IPS-11a (cell line): ENCODE data around the gene EXOG.
"Not testable (repeated sequence)": the region's sequence is repeated elsewhere in the genome, so short reads cannot be mapped to it uniquely, and the experiment has no call there.

Experiments used
- H3K4me3 ChIP-seq: one replicate; pipeline ENCODE4 v1.5.1; 2013; ENCODE audit warnings: low read depth, low read length, control low read depth

The EXOG gene

DNA sequence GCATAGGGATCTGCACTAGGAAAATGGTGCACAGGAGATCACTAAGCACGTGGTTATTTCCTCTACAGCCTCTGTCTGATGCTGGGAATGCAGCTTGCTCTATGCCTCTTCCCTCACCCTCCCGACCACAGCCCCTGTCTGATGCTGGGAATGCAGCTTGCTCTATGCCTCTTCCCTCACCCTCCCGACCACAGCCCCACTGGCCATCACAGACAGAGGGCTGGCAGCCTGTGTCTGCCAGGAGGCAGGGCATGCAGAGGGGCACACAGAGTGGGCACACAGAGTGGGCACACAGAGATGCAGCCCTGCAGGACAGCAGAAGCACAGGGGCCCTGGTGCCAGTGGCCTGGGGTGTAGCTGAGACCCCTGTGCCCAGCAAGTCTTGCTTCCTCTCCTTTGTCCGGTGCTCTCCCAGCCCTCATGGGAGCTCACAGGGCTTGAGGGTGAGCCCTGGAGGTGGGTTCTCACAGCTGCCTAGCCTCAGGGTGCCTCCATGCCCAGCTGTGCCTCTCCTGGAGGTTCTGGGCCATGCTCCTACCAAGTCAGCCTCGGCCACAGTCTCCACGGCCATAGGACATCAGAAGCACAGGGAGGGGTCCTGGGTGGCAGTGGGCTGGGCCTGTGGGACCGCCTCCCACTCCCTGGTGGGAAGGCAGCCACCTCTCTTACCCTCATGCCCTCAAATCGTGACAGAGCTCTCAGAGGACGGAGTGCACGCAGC is 65.8 kb downstream of the EXOG start:
- H3K4me3 ChIP-seq, result no peak overlapping the region

DNA sequence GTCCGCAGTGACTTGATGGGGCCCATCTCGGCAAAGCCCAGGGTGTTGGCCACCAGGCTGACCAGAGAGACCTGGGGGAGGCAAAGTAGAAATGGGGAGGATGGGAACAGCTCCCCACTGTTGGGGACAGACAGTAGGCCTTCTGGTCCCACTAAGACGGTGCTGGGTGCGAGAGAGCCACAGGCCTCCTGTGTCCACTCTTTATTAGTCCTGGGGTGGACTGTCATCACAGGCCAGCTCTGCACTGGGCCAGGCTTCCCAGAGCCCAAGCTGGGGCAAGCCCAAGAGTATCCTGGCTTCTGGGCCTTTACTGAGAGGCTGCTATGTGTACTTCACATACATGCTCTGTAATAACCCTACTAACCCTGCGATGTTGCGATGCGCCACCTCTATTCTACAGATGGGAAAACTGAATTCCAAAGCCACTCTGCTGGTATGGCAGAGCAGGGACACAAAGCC is 66.4 kb downstream of the EXOG start:
- H3K4me3 ChIP-seq, result no peak overlapping the region

DNA sequence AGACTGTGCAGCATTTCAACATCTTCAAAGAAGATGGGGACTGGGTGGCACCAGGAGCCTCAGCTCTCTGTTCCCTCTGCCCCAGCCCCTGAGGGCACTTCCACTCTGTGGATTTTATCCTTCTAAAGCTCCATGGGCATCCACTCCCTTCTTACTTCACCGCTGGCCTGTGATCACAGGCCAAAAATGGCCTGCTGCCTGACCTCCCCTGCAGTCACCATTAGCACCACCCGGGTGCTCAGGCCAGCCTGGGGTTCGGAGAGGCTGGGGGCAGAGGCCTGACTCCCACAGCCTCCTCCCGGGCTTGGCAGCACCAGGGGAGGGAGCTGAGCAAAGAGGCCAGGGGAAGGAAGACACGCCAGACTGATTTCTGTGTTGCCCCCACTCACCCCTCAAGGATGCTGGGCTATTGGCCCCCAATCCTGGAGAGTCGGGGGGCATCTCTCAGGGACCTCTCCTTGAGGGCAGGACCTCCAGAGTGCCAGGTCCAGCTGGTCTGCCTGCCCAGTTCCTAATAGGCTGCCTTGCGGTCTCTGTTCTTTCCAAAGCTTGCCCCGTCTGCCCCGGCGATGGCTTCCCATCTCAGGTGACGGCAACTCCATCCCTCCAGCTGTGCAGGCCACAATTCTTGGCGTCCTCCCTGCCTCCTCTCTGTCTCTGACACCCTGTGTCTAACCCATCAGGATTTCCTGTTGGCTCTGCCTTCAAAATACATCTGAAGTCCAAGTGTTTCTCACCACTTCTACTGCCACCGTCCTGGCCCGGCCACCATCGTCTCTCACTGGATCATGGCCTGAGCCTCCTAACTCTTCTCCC is 67.1 kb downstream of the EXOG start:
- no peak overlapping the region for H3K4me3 ChIP-seq

DNA sequence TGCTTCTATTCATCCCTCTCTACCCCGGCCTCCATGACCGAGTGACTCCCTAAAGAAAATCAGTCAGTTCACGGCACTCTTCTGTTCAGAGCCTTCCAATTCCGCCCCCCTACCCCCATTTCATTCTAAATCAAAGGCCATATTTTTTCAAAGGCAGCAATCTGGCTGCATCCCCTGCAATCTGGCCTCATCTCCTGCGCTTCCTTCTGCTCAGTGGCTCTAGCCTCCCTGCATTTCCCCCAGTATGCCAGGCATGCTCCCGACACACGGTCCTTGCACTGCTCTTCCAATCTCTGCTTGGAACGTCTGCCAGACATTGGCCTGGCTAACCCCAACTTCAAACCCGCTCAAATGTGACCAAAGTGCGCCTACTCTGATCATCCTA is 67.7 kb downstream of the EXOG start:
- no peak overlapping the region for H3K4me3 ChIP-seq

DNA sequence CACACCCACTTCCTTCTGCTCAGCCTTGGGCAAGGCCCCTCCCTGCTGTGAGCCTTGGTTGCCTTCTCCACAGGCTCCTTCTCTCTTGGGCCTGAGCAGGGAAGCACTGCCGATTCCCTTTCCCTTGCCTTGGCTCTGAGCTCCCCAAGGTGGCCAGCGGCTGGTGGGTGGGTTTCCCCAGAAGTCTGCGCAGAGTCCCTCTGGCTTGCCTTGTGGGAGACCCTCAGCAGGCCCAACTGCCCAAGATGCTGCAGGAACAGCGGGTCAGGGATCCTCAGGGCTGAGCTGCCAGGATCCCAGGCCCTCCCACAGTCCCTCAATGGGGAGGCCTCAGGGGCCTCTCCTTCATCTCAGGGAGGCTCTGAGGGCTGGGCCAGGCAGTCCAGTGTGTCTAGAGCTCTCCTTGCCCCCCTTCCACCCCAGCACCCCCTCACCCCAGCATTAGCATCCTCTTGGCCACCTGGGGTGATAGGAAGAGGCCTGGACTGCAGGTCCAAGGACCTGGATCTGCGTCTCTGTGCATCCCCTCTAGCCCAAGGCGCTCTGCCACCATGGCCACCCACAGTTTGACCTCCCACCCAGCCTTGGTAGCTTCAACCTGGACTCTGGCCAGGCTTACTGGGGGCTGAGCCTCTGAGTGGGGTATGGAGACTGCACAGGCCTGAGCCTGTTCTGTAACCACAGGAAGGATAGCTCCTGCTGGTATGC is 68.6 kb downstream of the EXOG start:
- H3K4me3 ChIP-seq, result no peak overlapping the region

DNA sequence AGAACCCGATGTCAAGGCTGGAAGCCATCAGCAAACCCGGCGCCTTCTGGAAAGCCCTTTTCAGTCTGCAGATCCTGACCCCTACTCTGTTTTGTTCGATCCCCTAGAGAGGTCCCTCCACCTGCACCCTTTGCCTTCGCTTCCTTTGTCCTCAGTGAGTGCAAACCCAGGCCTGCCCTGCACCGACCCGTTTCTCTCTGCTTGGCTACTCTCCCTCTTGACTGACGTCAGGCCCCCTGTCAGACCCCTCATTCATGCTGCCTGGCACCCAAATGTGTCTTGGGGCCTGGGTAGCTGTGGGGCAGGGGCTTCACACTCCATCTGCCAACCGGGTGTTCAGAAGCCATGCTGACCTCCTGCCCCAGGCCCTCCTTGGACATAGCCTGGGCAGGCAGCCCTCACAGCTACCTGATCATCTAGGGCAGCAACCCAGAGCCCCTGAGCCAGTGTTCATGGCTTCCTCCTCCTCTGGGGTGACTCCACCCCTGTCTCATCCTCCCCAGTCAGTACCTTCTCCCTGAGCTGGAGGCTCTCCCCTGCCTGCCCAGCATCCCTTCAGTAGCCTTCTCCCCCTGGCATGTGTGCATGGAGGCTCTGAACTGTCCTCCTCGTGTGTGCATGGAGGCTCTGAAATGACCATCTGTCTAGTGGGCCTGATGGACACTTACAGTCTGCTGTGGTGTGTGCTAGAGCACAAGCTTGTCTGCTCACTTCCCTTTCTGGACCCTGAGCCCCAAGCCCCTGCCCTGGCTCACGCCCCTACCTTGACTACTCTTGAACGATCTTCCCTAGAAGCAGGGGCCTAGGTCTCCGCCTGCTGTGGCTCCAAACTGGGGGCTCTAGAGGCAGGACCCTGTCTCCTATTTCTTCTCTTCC is 69.4 kb downstream of the EXOG start:
- no peak overlapping the region for H3K4me3 ChIP-seq

DNA sequence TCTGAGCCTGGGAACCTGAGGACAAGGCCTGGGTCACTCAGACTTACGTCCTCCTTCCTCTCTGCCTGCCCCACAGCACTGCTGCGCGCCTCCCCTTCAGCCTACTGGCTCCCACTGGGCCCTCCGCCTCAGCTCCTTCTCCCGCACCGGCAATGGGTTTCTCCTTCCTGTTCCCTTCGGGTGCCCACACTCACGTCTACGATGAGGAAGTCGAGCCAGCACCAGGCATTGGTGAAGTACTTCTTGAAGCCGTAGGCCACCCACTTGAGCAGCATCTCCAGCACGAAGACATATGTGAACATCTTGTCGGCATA is 70.0 kb downstream of the EXOG start:
- no peak overlapping the region for H3K4me3 ChIP-seq

DNA sequence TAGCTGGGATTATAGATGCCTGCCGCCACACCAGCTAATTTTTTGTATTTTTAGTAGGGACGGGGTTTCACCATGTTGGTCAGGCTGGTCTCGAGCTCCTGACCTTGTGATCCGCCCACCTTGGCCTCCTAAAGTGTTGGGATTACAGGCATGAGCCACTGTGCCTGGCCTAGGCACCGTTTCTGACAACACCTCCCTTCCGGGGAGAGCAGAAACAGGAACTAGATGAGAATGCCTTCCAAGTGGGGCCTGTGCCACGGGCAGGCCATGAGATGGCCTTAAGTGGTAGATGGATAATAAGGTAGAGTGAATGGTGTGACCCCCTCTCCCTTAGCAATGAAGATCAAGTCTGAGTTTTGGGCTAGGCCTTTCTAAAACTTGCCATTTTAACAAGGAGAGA is 70.7 kb downstream of the EXOG start:
- H3K4me3 ChIP-seq, result not testable (repeated sequence)

DNA sequence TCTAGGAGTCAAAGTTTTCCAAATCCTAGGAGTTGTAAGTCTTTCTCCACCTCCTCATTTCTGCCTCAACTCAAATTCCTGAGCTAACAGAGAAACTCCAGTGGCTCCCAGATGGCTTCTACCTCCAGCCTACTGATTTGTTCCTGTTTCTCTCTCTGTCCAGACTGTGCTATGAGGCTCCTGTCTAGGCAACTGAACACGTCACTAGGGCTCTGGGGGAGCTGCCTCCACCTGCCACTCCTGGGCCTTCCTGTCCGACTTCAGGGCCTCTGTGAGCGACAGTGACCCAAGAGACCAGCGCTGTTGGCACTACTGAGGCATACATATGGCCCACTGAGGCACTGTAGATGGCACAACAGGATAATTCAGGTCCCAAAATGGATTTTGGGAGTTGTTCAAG is 71.4 kb downstream of the EXOG start:
- no peak overlapping the region for H3K4me3 ChIP-seq

DNA sequence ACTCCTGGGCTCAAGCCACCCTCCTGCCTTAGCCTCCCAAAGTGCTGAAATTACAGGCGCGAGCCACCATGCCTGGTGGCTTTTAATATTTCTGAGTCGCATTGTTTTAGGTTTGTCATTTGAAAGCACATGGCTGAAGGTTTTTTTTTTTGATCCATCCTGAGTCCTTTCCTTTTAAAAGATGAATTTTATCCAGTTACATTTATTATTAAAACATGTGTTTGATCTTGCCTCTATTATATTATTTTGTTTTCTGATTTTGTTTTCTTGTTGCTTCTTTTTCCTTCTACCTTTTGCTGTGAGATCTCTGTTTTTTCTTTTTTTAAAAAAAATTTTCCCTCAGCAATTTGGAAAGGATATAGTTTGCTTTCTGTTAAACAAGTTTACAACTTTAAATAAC is 77.0 kb downstream of the EXOG start:
- no peak overlapping the region for H3K4me3 ChIP-seq

DNA sequence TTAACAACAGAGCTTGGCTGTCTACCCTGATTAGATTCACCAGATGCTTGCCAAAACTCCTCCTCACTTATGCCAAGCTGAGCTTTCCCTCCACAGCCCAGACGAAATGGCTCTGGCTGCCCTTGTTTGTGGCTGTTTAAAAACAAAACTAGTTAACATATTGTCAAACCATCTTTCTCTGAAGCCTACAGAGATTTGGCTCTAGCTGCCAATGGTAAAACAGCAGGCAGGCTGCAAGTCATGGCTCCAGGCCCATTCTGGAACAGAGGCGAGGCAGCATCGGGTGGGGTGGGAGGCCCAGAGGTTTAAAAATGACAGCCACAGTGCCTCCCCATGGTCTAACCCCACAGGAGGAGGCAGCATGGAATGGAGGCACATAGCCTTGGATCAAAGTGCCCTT is 77.4 kb downstream of the EXOG start:
- no peak overlapping the region for H3K4me3 ChIP-seq

DNA sequence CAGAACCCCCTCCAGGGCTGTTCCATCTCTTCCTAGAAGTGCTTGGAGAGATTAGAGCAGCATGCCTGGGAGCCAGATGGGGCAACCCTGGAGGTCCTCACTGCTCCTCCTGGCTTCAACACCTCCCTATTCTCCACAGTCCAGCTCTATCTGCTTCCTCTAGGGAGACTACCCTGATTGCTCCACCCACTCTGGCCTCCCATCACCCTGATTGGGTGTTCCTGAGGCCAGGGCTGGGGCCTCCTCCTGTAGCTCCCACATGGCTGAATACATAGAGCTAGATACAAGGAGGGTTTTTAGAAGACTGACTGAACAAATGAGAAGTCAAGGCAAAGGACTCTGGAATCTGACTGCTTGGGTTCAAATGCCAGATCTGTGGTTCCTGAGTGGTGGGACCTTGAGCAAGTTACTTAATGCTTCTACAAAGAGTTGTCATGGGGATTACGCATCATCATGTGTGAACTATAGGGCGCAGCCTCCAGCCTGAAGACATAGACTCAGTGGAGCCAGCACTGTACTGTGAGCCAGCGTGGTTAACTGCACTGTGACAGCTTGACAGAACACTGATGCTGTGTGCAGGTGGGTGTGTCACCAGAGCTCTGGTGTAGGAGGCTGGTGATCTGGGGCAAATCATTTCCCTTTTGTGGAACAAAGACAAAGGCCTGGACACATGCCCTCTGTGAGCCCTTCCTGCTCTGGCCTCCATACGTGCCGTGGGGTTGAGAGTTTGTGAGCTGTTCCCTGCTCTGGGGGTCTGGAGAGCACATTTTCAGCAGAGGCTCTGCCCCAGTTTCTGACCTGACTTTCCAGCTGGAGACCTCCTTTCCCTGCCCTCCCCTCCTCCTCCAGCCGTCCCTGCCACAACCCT is 78.5 kb downstream of the EXOG start:
- H3K4me3 ChIP-seq, result no peak overlapping the region

DNA sequence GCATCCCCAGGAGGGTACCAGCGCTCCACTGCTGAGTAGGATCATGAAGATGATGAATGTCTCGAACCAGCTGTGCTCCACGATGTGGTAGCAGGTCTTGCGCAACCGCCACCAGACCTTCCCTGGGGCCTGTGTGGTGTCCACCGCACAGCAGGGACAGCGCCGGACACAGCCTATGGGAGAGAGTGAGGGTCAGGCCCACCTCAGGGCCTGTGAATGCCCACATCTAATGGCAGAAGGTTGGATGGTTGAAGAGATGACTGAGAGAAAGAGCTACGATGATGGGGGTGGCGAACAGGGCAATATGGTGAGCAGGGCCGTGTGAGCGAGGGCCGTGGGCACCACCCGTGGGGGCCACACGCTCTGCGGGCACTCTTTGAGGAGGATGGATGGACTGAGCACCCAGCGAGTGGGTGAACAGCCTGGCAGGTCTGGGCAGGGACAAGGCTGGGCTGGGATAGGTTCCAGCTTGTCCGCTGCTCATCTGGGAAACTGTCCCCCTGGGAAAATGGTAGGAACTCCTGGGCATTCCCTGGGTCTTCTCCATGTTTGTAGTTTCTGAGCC is 79.2 kb downstream of the EXOG start:
- H3K4me3 ChIP-seq, result no peak overlapping the region
